H1 (cell line): ENCODE data around the gene CROCC2. TPM values are rescaled to one million over a fixed set of nuclear protein-coding genes. Genes with fewer than 3 reads are reported as not detected.

Source experiments
- ATF2 ChIP-seq: IDR thresholded peaks from 2 replicates; pipeline ENCODE4 v1.6.1; 2012; ENCODE audit warnings: low read length, inconsistent platforms
- BCL11A ChIP-seq, 2 experiments: IDR thresholded peaks; one replicate each; pipeline ENCODE4 v1.6.1; 2011; ENCODE audit warnings: low read depth in 2 of 2, low read length in 2 of 2, mild to moderate bottlenecking in 2 of 2
- CBX8 ChIP-seq: fragments of 300-800, 300-1000 bp; sonication (generic); IDR thresholded peaks from 2 replicates; pipeline ENCODE4 v1.7.1; 2016; ENCODE audit warnings: low read depth, low read length, borderline replicate concordance
- RNF2 ChIP-seq: fragments of 200-900, 300-1000 bp; sonication (generic); IDR thresholded peaks from 2 replicates; pipeline ENCODE4 v1.7.1; 2016; ENCODE audit warnings: borderline replicate concordance, low read depth, mild to moderate bottlenecking, antibody characterized with exemption, low read length; ENCODE audit not compliant: poor library complexity, severe bottlenecking; ENCODE audit errors: missing control alignments
- TBP ChIP-seq: IDR thresholded peaks from 2 replicates; pipeline ENCODE4 v1.6.1; 2011; ENCODE audit warnings: low read depth, low read length, improper control_type of control experiment
- TCF12 ChIP-seq: IDR thresholded peaks from 2 replicates; pipeline ENCODE4 v1.6.1; 2011; ENCODE audit warnings: low read depth, mild to moderate bottlenecking, low read length
- YY1 ChIP-seq: IDR thresholded peaks from 2 replicates; pipeline ENCODE4 v1.6.1; 2011; ENCODE audit warnings: low read depth, mild to moderate bottlenecking, low read length
- polyA plus RNA-seq, 7 experiments: library from polyadenylated mRNA; depleted of rRNA in 3 of 7; stranded (reverse) in 5 of 7; unstranded in 2 of 7; fragments of >200 nt in 5 of 7; fragments of 200-250 nt in 2 of 7; gene quantifications; 1 replicate in 5 of 7; 2 replicates in 1 of 7; 4 replicates in 1 of 7; pipeline versions ENCODE4 v1.2.1 to v1.2.3, GENCODE V29; 2011 to 2013; ENCODE audit warnings: missing spikeins in 2 of 7, mixed read lengths in 2 of 7
- total RNA-seq: library from RNA; stranded (reverse); fragmentation: NEBNext Ultra II Directional; extraction: Animal tissue kit (Norgen Biotek cat#: 25700); gene quantifications from 2 replicates; pipeline ENCODE4 v1.2.1, GENCODE V29; 2021

CROCC2 gene
- total and polyA plus RNA-seq, 2 of the 8 experiments (the other 6 are each of a cell fraction or from before 2014, with no cell fraction given): not detected

GRCh38 chr2:240934701-240935102, 28.6 kb downstream of the CROCC2 start (continued):
- no peak for TF ChIP-seq TCF12
- TF ChIP-seq CBX8: no peak
- TF ChIP-seq BCL11A (IDR thresholded peaks at IDR 0.05; ENCODE audit: low read depth in 2 of 2, low read length in 2 of 2): no peak
- no peak for TF ChIP-seq RNF2
- TF ChIP-seq ATF2: no peak
- TF ChIP-seq YY1: no peak
- no peak for TF ChIP-seq TBP
